CD4-positive, alpha-beta T cell (primary cell): Measurements from ENCODE around the gene SERPINF2. TPM values are rescaled to one million over a fixed set of nuclear protein-coding genes. Genes with fewer than 3 reads are reported as not detected.

Experiments
- ATAC-seq: fragments of 200-7000 bp; cut with Tn5 transposase; one replicate; pipeline ENCODE4 v1.10.0; 2022; ENCODE audit warnings: mild to moderate bottlenecking; ENCODE audit not compliant: poor library complexity
- CTCF ChIA-PET: fragments of 350-600 bp; sonication (Branson Sonifier 250); formaldehyde crosslinking; loops from one replicate; lab custom pipeline; 2021; ENCODE audit warnings: antibody characterized with exemption, inconsistent platforms; lab: Charles Lee
- POLR2A ChIA-PET: fragments of 350-600 bp; sonication (Branson Sonifier 250); formaldehyde crosslinking; loops from one replicate; lab custom pipeline; 2021; ENCODE audit warnings: antibody characterized with exemption, inconsistent platforms; lab: Charles Lee
- DNase-seq, 14 experiments: peaks; one replicate each; pipeline ENCODE4 v3.0.0-alpha.2; 2013 to 2020; ENCODE audit warnings: mixed read lengths in 2 of 14
- H3K27ac ChIP-seq, 2 donors: one replicate each; pipeline versions ENCODE4 v1.5.1 to v1.7.0; 2013; ENCODE audit warnings: low read length in 2 of 2, low read depth in 1 of 2, mild to moderate bottlenecking in 1 of 2
- H3K27me3 ChIP-seq, 2 experiments: 1 replicate in 1 of 2; 2 replicates in 1 of 2; pipeline versions ENCODE4 v1.6.1 to v1.7.0; 2013; ENCODE audit warnings: low read length in 2 of 2, control low read depth in 1 of 2, mild to moderate bottlenecking in 1 of 2, moderate library complexity in 1 of 2; ENCODE audit not compliant: insufficient read depth in 2 of 2, control insufficient read depth in 1 of 2
- H3K36me3 ChIP-seq: one replicate; pipeline ENCODE4 v1.6.1; 2013; ENCODE audit warnings: low read length, control low read depth; ENCODE audit not compliant: insufficient read depth
- H3K4me1 ChIP-seq: one replicate; pipeline ENCODE4 v1.6.1; 2013; ENCODE audit warnings: low read length, control low read depth; ENCODE audit not compliant: insufficient read depth
- H3K4me3 ChIP-seq: one replicate; pipeline ENCODE4 v1.5.1; 2013; ENCODE audit warnings: mild to moderate bottlenecking, low read length, moderate library complexity
- H3K9me3 ChIP-seq, 2 experiments: 1 replicate in 1 of 2; 2 replicates in 1 of 2; pipeline versions ENCODE4 v1.6.1 to v1.7.0; 2013; ENCODE audit warnings: low read length in 2 of 2, mild to moderate bottlenecking in 2 of 2, control low read depth in 1 of 2, moderate library complexity in 1 of 2; ENCODE audit not compliant: control insufficient read depth in 1 of 2, insufficient read depth in 1 of 2
- H3K27ac Mint-ChIP-seq: one replicate; pipeline ENCODE4 v1.8.0; 2020; ENCODE audit warnings: mixed read lengths
- H3K27me3 Mint-ChIP-seq: one replicate; pipeline ENCODE4 v1.8.0; 2021; ENCODE audit warnings: mixed read lengths
- H3K36me3 Mint-ChIP-seq: one replicate; pipeline ENCODE4 v1.8.0; 2021; ENCODE audit warnings: low read depth, mixed read lengths
- H3K4me1 Mint-ChIP-seq: one replicate; pipeline ENCODE4 v1.8.0; 2021; ENCODE audit warnings: low read depth, mixed read lengths
- H3K4me3 Mint-ChIP-seq: one replicate; pipeline ENCODE4 v1.8.0; 2020; ENCODE audit warnings: mild to moderate bottlenecking, mixed read lengths
- H3K9me3 Mint-ChIP-seq: one replicate; pipeline ENCODE4 v1.8.0; 2020; ENCODE audit warnings: mixed read lengths
- CTCF ChIP-seq: fragments of 200-600 bp; IDR thresholded peaks from one replicate; pipeline ENCODE4 v1.8.0; 2022; ENCODE audit warnings: antibody characterized with exemption, mild to moderate bottlenecking
- intact Hi-C, 2 experiments: fragments of 100-400 bp; cut with DNase I in 1 of 2; cut with micrococcal nuclease in 1 of 2; formaldehyde crosslinking; loops; one replicate each; pipeline versions ENCODE4 v1.15.1 to v1.9.0; 2023 to 2025; cut with DNase I, micrococcal nuclease
- total RNA-seq, 174 experiments: library from RNA in 2 of 174; stranded (reverse) in 2 of 174; gene quantifications; one replicate each; pipeline ENCODE4 v1.2.3 and lab custom pipeline; 2021 to 2026

Gene SERPINF2
- total RNA-seq, 2 experiments from 2014 or later: 0.49 to 0.59 TPM

DNA sequence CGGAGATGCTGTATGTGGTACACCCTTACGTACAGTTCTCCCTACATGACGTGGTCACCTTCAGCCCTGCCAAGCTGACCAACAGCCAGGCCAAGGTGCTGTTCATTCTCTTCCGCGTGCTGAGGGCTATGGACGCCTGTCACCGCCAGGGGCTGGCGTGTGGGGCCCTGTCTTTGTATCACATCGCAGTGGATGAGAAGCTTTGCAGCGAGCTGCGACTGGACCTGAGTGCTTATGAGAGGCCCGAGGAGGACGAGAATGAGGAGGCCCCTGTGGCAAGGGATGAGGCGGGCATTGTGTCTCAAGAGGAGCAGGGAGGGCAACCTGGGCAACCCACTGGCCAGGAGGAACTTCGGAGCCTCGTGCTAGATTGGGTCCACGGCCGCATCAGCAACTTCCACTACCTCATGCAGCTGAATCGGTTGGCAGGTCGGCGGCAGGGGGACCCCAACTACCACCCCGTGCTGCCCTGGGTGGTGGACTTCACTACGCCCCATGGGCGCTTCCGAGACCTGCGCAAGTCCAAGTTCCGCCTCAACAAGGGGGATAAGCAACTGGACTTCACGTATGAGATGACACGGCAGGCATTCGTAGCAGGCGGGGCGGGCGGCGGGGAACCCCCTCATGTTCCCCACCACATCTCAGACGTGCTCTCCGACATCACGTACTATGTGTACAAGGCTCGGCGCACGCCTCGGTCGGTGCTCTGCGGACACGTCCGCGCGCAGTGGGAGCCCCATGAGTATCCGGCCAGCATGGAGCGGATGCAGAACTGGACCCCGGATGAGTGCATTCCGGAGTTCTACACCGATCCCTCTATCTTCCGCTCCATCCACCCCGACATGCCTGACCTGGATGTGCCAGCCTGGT lies 16.8 kb upstream of the SERPINF2 start:
- no peak for TF ChIP-seq CTCF
- intact Hi-C loops: loop anchor here in 1 of 2 experiments (2.0 to 10.0 kb wide), 2 partner anchors 103 to 559 kb away; partner anchors contain the start of gene SMYD4
- DNase-seq: peak in 1 of 14 experiments; percentile 30
- peaks cover 33% of the 10 kb centered on the region for H3K36me3 Mint-ChIP-seq
- ChIA-PET POLR2A (interaction anchor here (1.9 to 3.1 kb wide), 3 partner anchors 38 to 104 kb away, joined by 6 to 16 read pairs (median 8); partner anchors contain the start of genes RPA1 and SMYD4), CTCF (no interaction called here)
- H3K9me3 Mint-ChIP-seq: no peaks in the 10 kb centered on the region
- peaks cover 31% of the 10 kb centered on the region for H3K4me1 Mint-ChIP-seq
- H3K27ac Mint-ChIP-seq: peak overlapping the region; percentile 67
- Histone ChIP-seq H3K27me3 (no peaks in the 10 kb centered on the region), H3K4me3 (peak overlapping the region; percentile 59), H3K9me3 (no peaks in the 10 kb centered on the region), H3K27ac (no peak overlapping the region), H3K4me1 (peaks cover 82% of the 10 kb centered on the region), H3K36me3 (peaks cover 38% of the 10 kb centered on the region)
- no peak for ATAC-seq
- H3K4me3 Mint-ChIP-seq: peak overlapping the region; percentile 86
- H3K27me3 Mint-ChIP-seq: no peaks in the 10 kb centered on the region

GRCh38 chr17:1726626-1727257 lies 15.9 kb upstream of the SERPINF2 start:
- DNase-seq (peak in 1 of 14 experiments; percentile 20), ATAC-seq (no peak)
- H3K9me3 ChIP-seq: no peaks in the 10 kb centered on the region
- CTCF ChIA-PET: interaction anchor here (1.1 kb wide), 1 partner anchor 16 kb away, joined by 3 read pairs; the partner anchor contains the start of gene SERPINF2
- H3K36me3 ChIP-seq: peaks cover 45% of the 10 kb centered on the region
- H3K4me3 Mint-ChIP-seq: no peak overlapping the region
- peaks cover 29% of the 10 kb centered on the region for H3K4me1 Mint-ChIP-seq
- peaks cover 75% of the 10 kb centered on the region for H3K4me1 ChIP-seq
- H3K27me3 ChIP-seq: no peaks in the 10 kb centered on the region
- POLR2A ChIA-PET: interaction anchor here (0.8 to 2.9 kb wide), 3 partner anchors 11 to 42 kb away, joined by 3 to 8 read pairs (median 4); no protein-coding TSS in a partner anchor
- intact Hi-C loops: loop anchor here in 1 of 2 experiments (10.0 kb wide), 1 partner anchor 558 kb away; no protein-coding TSS in a partner anchor
- no peak overlapping the region for H3K27ac Mint-ChIP-seq
- peaks cover 33% of the 10 kb centered on the region for H3K36me3 Mint-ChIP-seq
- no peaks in the 10 kb centered on the region for H3K9me3 Mint-ChIP-seq
- no peak for TF ChIP-seq CTCF
- H3K27me3 Mint-ChIP-seq: no peaks in the 10 kb centered on the region
- H3K27ac ChIP-seq: no peak overlapping the region
- no peak overlapping the region for H3K4me3 ChIP-seq

DNA sequence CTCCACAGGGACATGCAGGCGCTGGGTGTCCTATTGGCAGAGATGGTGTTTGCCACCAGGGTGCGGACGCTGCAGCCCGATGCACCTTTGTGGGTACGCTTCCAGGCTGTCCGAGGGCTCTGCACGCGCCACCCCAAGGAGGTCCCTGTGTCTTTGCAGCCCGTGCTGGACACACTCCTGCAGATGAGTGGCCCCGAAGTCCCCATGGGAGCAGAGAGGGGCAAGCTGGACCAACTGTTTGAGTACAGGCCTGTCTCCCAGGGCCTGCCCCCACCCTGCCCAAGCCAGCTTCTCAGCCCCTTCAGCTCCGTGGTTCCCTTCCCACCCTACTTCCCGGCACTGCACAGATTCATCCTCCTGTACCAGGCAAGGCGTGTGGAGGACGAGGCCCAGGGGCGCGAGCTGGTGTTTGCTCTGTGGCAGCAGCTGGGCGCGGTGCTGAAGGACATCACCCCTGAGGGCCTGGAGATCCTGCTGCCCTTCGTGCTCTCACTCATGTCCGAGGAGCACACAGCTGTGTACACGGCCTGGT lies 15.3 kb upstream of the SERPINF2 start:
- no peak for TF ChIP-seq CTCF
- Histone ChIP-seq H3K27me3 (no peaks in the 10 kb centered on the region), H3K4me3 (no peak overlapping the region), H3K9me3 (no peaks in the 10 kb centered on the region), H3K36me3 (peaks cover 45% of the 10 kb centered on the region), H3K27ac (no peak overlapping the region), H3K4me1 (peaks cover 73% of the 10 kb centered on the region)
- ATAC-seq (no peak), DNase-seq (peak in 1 of 14 experiments; percentile 18)
- no peaks in the 10 kb centered on the region for H3K9me3 Mint-ChIP-seq
- ChIA-PET POLR2A (interaction anchor here (0.8 to 2.9 kb wide), 3 partner anchors 11 to 43 kb away, joined by 3 to 8 read pairs (median 4); no protein-coding TSS in a partner anchor), CTCF (interaction anchor here (1.1 kb wide), 1 partner anchor 15 kb away, joined by 3 read pairs; the partner anchor contains the start of gene SERPINF2)
- H3K27ac Mint-ChIP-seq: no peak overlapping the region
- peaks cover 33% of the 10 kb centered on the region for H3K36me3 Mint-ChIP-seq
- H3K4me1 Mint-ChIP-seq: peaks cover 29% of the 10 kb centered on the region
- H3K27me3 Mint-ChIP-seq: no peaks in the 10 kb centered on the region
- intact Hi-C loops: loop anchor here in 1 of 2 experiments (10.0 kb wide), 1 partner anchor 557 kb away; no protein-coding TSS in a partner anchor
- no peak overlapping the region for H3K4me3 Mint-ChIP-seq
